ENCODE measurements around the gene BBLN.
"Not testable (repeated sequence)": the region's sequence is repeated elsewhere in the genome, so short reads cannot be mapped to it uniquely, and the experiment has no call there.

The BBLN gene

GRCh38 chr9:128178806-128179431 is 18.9 kb downstream of the BBLN start:
- TF ChIP-seq POLR2A (IDR thresholded peaks at IDR 0.05; ENCODE audit: extremely low read depth, insufficient read length) (no peak), CTCF (IDR thresholded peaks at IDR 0.05; ENCODE audit: low read depth, low read length) (no peak), MAX (IDR thresholded peaks at IDR 0.05; ENCODE audit: low read depth, low read length) (no peak), MYC (IDR thresholded peaks at IDR 0.05; ENCODE audit: low read depth, low read length) (no peak)
- no peak overlapping the region for H3K4me3 ChIP-seq (ENCODE audit: low read depth, low read length)
- no peak for DNase-seq (ENCODE audit: low read depth)

- no peak for DNase-seq (ENCODE audit: low read depth)
- no peak for TF ChIP-seq MYC (IDR thresholded peaks at IDR 0.05; ENCODE audit: low read depth, low read length)
- no peak for TF ChIP-seq POLR2A (IDR thresholded peaks at IDR 0.05; ENCODE audit: extremely low read depth, insufficient read length)
- no peak for TF ChIP-seq MAX (IDR thresholded peaks at IDR 0.05; ENCODE audit: low read depth, low read length)
- TF ChIP-seq CTCF (IDR thresholded peaks at IDR 0.05; ENCODE audit: low read depth, low read length) = no peak
- H3K4me3 ChIP-seq (ENCODE audit: low read depth, low read length) = no peak overlapping the region
These were observed 19.9 kb downstream of the BBLN start for GRCh38 chr9:128180001-128180400.

- H3K4me3 ChIP-seq (ENCODE audit: low read depth, low read length) = no peak overlapping the region
- TF ChIP-seq MYC (IDR thresholded peaks at IDR 0.05; ENCODE audit: low read depth, low read length) = no peak
- DNase-seq (ENCODE audit: low read depth) = no peak
These were observed 20.4 kb downstream of the BBLN start for GRCh38 chr9:128180447-128180846.

- not testable (repeated sequence) for H3K4me3 ChIP-seq (ENCODE audit: low read depth, low read length); DNase-seq (ENCODE audit: low read depth)
- TF ChIP-seq CTCF (IDR thresholded peaks at IDR 0.05; ENCODE audit: low read depth, low read length) = peak; percentile 25
These were observed 21.4 kb downstream of the BBLN start for GRCh38 chr9:128181480-128181879.

GRCh38 chr9:128182893-128183588 is 23.0 kb downstream of the BBLN start:
- DNase-seq (ENCODE audit: low read depth) = no peak
- TF ChIP-seq POLR2A (IDR thresholded peaks at IDR 0.05; ENCODE audit: extremely low read depth, insufficient read length) (no peak), CTCF (IDR thresholded peaks at IDR 0.05; ENCODE audit: low read depth, low read length) (no peak), MAX (IDR thresholded peaks at IDR 0.05; ENCODE audit: low read depth, low read length) (no peak), MYC (IDR thresholded peaks at IDR 0.05; ENCODE audit: low read depth, low read length) (no peak)
- H3K4me3 ChIP-seq (ENCODE audit: low read depth, low read length) = no peak overlapping the region

GRCh38 chr9:128185979-128186965 is 26.2 kb downstream of the BBLN start:
- no peak overlapping the region for H3K4me3 ChIP-seq (ENCODE audit: low read depth, low read length)
- TF ChIP-seq MAX (IDR thresholded peaks at IDR 0.05; ENCODE audit: low read depth, low read length) (no peak), POLR2A (IDR thresholded peaks at IDR 0.05; ENCODE audit: extremely low read depth, insufficient read length) (no peak), MYC (IDR thresholded peaks at IDR 0.05; ENCODE audit: low read depth, low read length) (no peak), CTCF (IDR thresholded peaks at IDR 0.05; ENCODE audit: low read depth, low read length) (no peak)
- no peak for DNase-seq (ENCODE audit: low read depth)

Data from NB4 (cell line).